Hepatocyte (in vitro differentiated cells): ENCODE data around the gene MGME1. TPM values are rescaled to one million over a fixed set of nuclear protein-coding genes. Genes with fewer than 3 reads are reported as not detected.

Experiments used
- DNase-seq: peaks from one replicate; pipeline ENCODE4 v3.0.0-alpha.2; 2016; ENCODE audit warnings: low spot score
- H2AFZ ChIP-seq: fragments of 200-600 bp; sonication (generic); 2 replicates; pipeline ENCODE4 v1.6.0; 2016; ENCODE audit warnings: antibody characterized with exemption, mild to moderate bottlenecking
- H3K27ac ChIP-seq: fragments of 200-600 bp; sonication (generic); 2 replicates; pipeline ENCODE4 v1.5.1; 2016; ENCODE audit warnings: mild to moderate bottlenecking
- H3K27me3 ChIP-seq: fragments of 200-600 bp; sonication (generic); 2 replicates; pipeline ENCODE4 v1.6.1; 2016
- H3K36me3 ChIP-seq: fragments of 200-600 bp; sonication (generic); replicated peaks from 2 replicates; pipeline ENCODE4 v1.5.1; 2016; ENCODE audit warnings: low read depth; ENCODE audit not compliant: insufficient read depth
- H3K4me1 ChIP-seq: fragments of 200-600 bp; sonication (generic); 2 replicates; pipeline ENCODE4 v1.5.1; 2016; ENCODE audit warnings: mild to moderate bottlenecking, moderate library complexity; ENCODE audit not compliant: insufficient read depth
- H3K4me2 ChIP-seq: fragments of 200-600 bp; sonication (generic); 2 replicates; pipeline ENCODE4 v1.6.0; 2016
- H3K4me3 ChIP-seq: fragments of 200-600 bp; sonication (generic); 2 replicates; pipeline ENCODE4 v1.5.1; 2016; ENCODE audit warnings: mild to moderate bottlenecking
- H3K79me2 ChIP-seq: fragments of 200-600 bp; sonication (generic); 2 replicates; pipeline ENCODE4 v1.6.0; 2017; ENCODE audit warnings: mild to moderate bottlenecking
- H3K9me2 ChIP-seq: fragments of 200-600 bp; sonication (generic); replicated peaks from 2 replicates; pipeline ENCODE4 v1.6.0; 2017; ENCODE audit warnings: mild to moderate bottlenecking; ENCODE audit not compliant: insufficient read depth
- H3K9me3 ChIP-seq: fragments of 200-600 bp; sonication (generic); 2 replicates; pipeline ENCODE4 v1.5.1; 2016; ENCODE audit warnings: low read depth, mild to moderate bottlenecking
- H4K20me1 ChIP-seq: fragments of 200-600 bp; sonication (generic); 2 replicates; pipeline ENCODE4 v1.6.0; 2016; ENCODE audit warnings: mild to moderate bottlenecking; ENCODE audit not compliant: insufficient read depth, poor library complexity, severe bottlenecking
- EZH2 ChIP-seq: fragments of 200-600 bp; sonication (generic); IDR thresholded peaks from 2 replicates; pipeline ENCODE4 v1.6.1; 2016; ENCODE audit warnings: antibody characterized with exemption, mild to moderate bottlenecking, borderline replicate concordance
- EZH2phosphoT487 ChIP-seq: fragments of 200-600 bp; sonication (generic); IDR thresholded peaks from one replicate; pipeline ENCODE4 v1.6.1; 2018; ENCODE audit warnings: antibody characterized with exemption, mild to moderate bottlenecking, low read depth, moderate library complexity; ENCODE audit not compliant: unreplicated experiment, severe bottlenecking
- WGBS: methylation state at CpG from one replicate; pipeline ENCODE4 v1.1.6; 2016; ENCODE audit warnings: low lambda C conversion rate; ENCODE audit errors: missing lambda C conversion rate; 5-methylcytosine and 5-hydroxymethylcytosine counted together
- polyA plus RNA-seq: library from polyadenylated mRNA; unstranded; fragments of >200 nt; fragmentation: Nextera tagmentation; extraction: Ambion mirVana; gene quantifications from 2 replicates; pipeline ENCODE4 v1.2.1, GENCODE V29; 2016
- total RNA-seq: library from RNA; depleted of rRNA; stranded (reverse); fragments of >200 nt; gene quantifications from 2 replicates; pipeline ENCODE4 v1.2.3, GENCODE V29; 2014
- TF ChIP-seq, protein P1 (sequence below): fragments of 200-600 bp; sonication (generic); IDR thresholded peaks from 2 replicates; pipeline ENCODE4 v1.5.1; 2016; ENCODE audit warnings: antibody characterized with exemption, mild to moderate bottlenecking; ENCODE audit not compliant: poor library complexity

The MGME1 gene
- total and polyA plus RNA-seq, 2 experiments from 2014 or later, result 15.7 to 17.9 TPM

GRCh38 chr20:17969278-17969883, 563 bp downstream of the MGME1 start:
- Histone ChIP-seq H3K9me3 (no peaks in the 10 kb centered on the region), H3K27ac (peak overlapping the region; percentile 98), H2AFZ (peak overlapping the region; percentile 45), H3K79me2 (peaks cover 87% of the 10 kb centered on the region), H3K4me2 (peak overlapping the region; percentile 86), H4K20me1 (peaks cover 20% of the 10 kb centered on the region), H3K36me3 (no peaks in the 10 kb centered on the region), H3K9me2 (no peaks in the 10 kb centered on the region), H3K4me3 (peak overlapping the region; percentile 46), H3K27me3 (no peaks in the 10 kb centered on the region), H3K4me1 (peaks cover 40% of the 10 kb centered on the region)
- TF ChIP-seq EZH2phosphoT487, result no peak
- TF ChIP-seq, protein P1, sequence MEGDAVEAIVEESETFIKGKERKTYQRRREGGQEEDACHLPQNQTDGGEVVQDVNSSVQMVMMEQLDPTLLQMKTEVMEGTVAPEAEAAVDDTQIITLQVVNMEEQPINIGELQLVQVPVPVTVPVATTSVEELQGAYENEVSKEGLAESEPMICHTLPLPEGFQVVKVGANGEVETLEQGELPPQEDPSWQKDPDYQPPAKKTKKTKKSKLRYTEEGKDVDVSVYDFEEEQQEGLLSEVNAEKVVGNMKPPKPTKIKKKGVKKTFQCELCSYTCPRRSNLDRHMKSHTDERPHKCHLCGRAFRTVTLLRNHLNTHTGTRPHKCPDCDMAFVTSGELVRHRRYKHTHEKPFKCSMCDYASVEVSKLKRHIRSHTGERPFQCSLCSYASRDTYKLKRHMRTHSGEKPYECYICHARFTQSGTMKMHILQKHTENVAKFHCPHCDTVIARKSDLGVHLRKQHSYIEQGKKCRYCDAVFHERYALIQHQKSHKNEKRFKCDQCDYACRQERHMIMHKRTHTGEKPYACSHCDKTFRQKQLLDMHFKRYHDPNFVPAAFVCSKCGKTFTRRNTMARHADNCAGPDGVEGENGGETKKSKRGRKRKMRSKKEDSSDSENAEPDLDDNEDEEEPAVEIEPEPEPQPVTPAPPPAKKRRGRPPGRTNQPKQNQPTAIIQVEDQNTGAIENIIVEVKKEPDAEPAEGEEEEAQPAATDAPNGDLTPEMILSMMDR, result no peak
- TF ChIP-seq EZH2, result no peak
- WGBS, result 1% methylated on average over 28 of the region's 28 CpGs
- peak; percentile 39 for DNase-seq

GRCh38 chr20:17969884-17970409, 1.1 kb downstream of the MGME1 start:
- Histone ChIP-seq H2AFZ (peak overlapping the region; percentile 45), H3K9me3 (no peaks in the 10 kb centered on the region), H3K9me2 (no peaks in the 10 kb centered on the region), H3K4me1 (peaks cover 34% of the 10 kb centered on the region), H3K27me3 (no peaks in the 10 kb centered on the region), H4K20me1 (peaks cover 15% of the 10 kb centered on the region), H3K27ac (peak overlapping the region; percentile 98), H3K79me2 (peaks cover 87% of the 10 kb centered on the region), H3K4me2 (peak overlapping the region; percentile 86), H3K4me3 (peak overlapping the region; percentile 46), H3K36me3 (no peaks in the 10 kb centered on the region)
- peak; percentile 54 for DNase-seq
- TF ChIP-seq EZH2phosphoT487 (no peak), EZH2 (no peak)
- TF ChIP-seq, protein P1, result no peak
- WGBS, result 8% methylated on average over 9 of the region's 9 CpGs

GRCh38 chr20:17971300-17972013, 2.6 kb downstream of the MGME1 start:
- H3K4me2 ChIP-seq, result peak overlapping the region; percentile 86
- no peaks in the 10 kb centered on the region for H3K9me3 ChIP-seq
- H2AFZ ChIP-seq, result no peak overlapping the region
- H3K4me3 ChIP-seq, result peak overlapping the region; percentile 46
- peak overlapping the region; percentile 98 for H3K27ac ChIP-seq
- no peaks in the 10 kb centered on the region for H3K27me3 ChIP-seq
- peaks cover 78% of the 10 kb centered on the region for H3K79me2 ChIP-seq
- 26% methylated on average over 7 of the region's 7 CpGs for WGBS
- no peaks in the 10 kb centered on the region for H3K36me3 ChIP-seq
- TF ChIP-seq EZH2 (no peak), EZH2phosphoT487 (no peak)
- TF ChIP-seq, protein P1, result no peak
- H3K4me1 ChIP-seq, result peaks cover 27% of the 10 kb centered on the region
- H3K9me2 ChIP-seq, result no peaks in the 10 kb centered on the region
- DNase-seq, result no peak
- H4K20me1 ChIP-seq, result peaks cover 7% of the 10 kb centered on the region
